Neural progenitor cell (in vitro differentiated cells): Measurements from ENCODE around the gene XRN1.

Experiments
- EZH2 ChIP-seq: fragments of 200-600 bp; sonication (generic); IDR thresholded peaks from 2 replicates; pipeline ENCODE4 v1.6.1; 2017; ENCODE audit warnings: antibody characterized with exemption, mild to moderate bottlenecking, moderate library complexity
- EZH2phosphoT487 ChIP-seq: fragments of 200-600 bp; sonication (generic); IDR thresholded peaks from 2 replicates; pipeline ENCODE4 v1.6.1; 2017; ENCODE audit warnings: antibody characterized with exemption
- TF ChIP-seq, protein P1 (sequence below): fragments of 200-600 bp; sonication (generic); IDR thresholded peaks from 2 replicates; pipeline ENCODE4 v1.5.1; 2017; ENCODE audit warnings: antibody characterized with exemption, mild to moderate bottlenecking

DNA sequence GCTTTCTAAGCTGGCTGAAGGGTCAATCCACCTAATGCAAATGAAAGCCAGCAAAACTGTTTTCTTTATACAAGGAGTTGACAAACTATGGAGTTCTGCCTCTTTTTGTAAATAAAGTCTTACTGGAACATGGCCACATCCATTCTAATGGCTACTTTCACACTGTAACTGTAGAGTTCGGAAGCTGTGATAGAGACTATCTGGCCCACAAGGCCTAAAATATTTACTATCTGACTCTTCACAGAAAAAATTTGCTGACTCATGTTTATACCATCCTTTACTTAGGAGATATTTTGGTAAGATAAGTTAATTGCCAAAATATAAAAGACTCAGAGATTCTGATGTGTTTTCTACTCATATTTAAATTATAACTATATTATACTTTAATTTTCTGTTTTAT is 128.7 kb downstream of the XRN1 start:
- TF ChIP-seq, protein P1, sequence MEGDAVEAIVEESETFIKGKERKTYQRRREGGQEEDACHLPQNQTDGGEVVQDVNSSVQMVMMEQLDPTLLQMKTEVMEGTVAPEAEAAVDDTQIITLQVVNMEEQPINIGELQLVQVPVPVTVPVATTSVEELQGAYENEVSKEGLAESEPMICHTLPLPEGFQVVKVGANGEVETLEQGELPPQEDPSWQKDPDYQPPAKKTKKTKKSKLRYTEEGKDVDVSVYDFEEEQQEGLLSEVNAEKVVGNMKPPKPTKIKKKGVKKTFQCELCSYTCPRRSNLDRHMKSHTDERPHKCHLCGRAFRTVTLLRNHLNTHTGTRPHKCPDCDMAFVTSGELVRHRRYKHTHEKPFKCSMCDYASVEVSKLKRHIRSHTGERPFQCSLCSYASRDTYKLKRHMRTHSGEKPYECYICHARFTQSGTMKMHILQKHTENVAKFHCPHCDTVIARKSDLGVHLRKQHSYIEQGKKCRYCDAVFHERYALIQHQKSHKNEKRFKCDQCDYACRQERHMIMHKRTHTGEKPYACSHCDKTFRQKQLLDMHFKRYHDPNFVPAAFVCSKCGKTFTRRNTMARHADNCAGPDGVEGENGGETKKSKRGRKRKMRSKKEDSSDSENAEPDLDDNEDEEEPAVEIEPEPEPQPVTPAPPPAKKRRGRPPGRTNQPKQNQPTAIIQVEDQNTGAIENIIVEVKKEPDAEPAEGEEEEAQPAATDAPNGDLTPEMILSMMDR: no peak
- no peak for TF ChIP-seq EZH2
- TF ChIP-seq EZH2phosphoT487: no peak
